ENCODE results near the gene CLEC18C. TPM values are rescaled to one million over a fixed set of nuclear protein-coding genes. Genes with fewer than 3 reads are reported as not detected.
"Not testable (repeated sequence)": the region's sequence is repeated elsewhere in the genome, so short reads cannot be mapped to it uniquely, and the experiment has no call there.

Gene CLEC18C
- total RNA-seq, 1 experiment from 2014 or later, result 0.59 TPM

DNA sequence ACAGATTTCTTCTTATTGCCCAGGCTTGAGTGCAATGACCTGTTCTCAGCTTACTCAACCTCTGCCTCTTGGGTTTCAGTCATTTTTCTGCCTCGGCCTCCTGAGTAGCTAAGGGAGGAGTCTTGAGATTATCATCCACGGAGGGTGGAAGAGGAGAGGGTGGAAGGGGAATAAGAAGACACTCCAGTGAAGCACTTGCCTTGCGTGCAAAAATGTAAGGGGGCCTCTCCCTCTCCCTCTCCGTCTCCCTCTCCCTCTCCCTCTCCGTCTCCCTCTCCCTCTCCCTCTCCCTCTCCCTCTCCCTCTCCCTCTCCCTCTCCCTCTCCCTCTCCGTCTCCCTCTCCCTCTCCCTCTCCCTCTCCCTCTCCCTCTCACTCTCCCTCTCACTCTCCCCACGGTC lies 29.9 kb downstream of the CLEC18C start:
- H2AFZ ChIP-seq (ENCODE audit: low read depth, low read length, poor library complexity, severe bottlenecking); H3K36me3 ChIP-seq (ENCODE audit: control insufficient read depth in 1 of 2, insufficient read depth in 2 of 2, low read length in 2 of 2); ATAC-seq; H3K9me2 ChIP-seq (ENCODE audit: insufficient read depth); H3K4me1 ChIP-seq (ENCODE audit: control insufficient read depth in 1 of 2, insufficient read depth in 2 of 2, low read length in 2 of 2); intact Hi-C loops (cut with micrococcal nuclease); H4K20me1 ChIP-seq (ENCODE audit: insufficient read depth); H3K4me2 ChIP-seq (ENCODE audit: low read length); H3K4me3 ChIP-seq (replicated peaks in 1 of 2; ENCODE audit: low read depth in 1 of 2, low read length in 2 of 2); DNase-seq (ENCODE audit: low read depth, low spot score); H3K27me3 ChIP-seq (ENCODE audit: insufficient read depth, low read length); BruUV-seq (replicated peaks); H3K79me2 ChIP-seq (ENCODE audit: insufficient read depth, low read length); CTCF ChIA-PET; H3K9me3 ChIP-seq (ENCODE audit: control insufficient read depth in 1 of 2, insufficient read depth in 1 of 2, low read depth in 1 of 2, low read length in 2 of 2); POLR2A ChIA-PET; H3K9ac ChIP-seq (ENCODE audit: low read length); RAD21 ChIA-PET (ENCODE audit: low non-redundant PET in 1 of 2, low total read pairs in 2 of 2, uncharacterized antibody in 2 of 2, unreplicated experiment in 2 of 2); H3K27ac ChIP-seq (ENCODE audit: low read depth, low read length): not testable (repeated sequence)

DNA sequence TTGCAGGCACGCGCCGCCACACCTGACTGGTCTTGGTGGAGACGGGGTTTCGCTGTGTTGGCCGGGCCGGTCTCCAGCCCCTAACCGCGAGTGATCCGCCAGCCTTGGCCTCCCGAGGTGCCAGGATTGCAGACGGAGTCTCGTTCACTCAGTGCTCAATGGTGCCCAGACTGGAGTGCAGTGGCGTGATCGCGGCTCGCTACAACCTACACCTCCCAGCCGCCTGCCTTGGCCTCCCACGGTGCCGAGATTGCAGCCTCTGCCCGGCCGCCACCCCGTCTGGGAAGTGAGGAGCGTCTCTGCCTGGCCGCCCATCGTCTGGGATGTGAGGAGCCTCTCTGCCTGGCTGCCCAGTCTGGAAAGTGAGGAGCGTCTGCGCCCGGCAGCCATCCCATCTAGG lies 30.4 kb downstream of the CLEC18C start:
- DNase-seq (ENCODE audit: low read depth, low spot score); H3K36me3 ChIP-seq (ENCODE audit: control insufficient read depth in 1 of 2, insufficient read depth in 2 of 2, low read length in 2 of 2); H3K27ac ChIP-seq (ENCODE audit: low read depth, low read length); BruUV-seq (replicated peaks); CTCF ChIA-PET; H3K4me3 ChIP-seq (replicated peaks in 1 of 2; ENCODE audit: low read depth in 1 of 2, low read length in 2 of 2); H3K9me2 ChIP-seq (ENCODE audit: insufficient read depth); H4K20me1 ChIP-seq (ENCODE audit: insufficient read depth); H3K79me2 ChIP-seq (ENCODE audit: insufficient read depth, low read length); ATAC-seq; H3K9me3 ChIP-seq (ENCODE audit: control insufficient read depth in 1 of 2, insufficient read depth in 1 of 2, low read depth in 1 of 2, low read length in 2 of 2); H3K4me2 ChIP-seq (ENCODE audit: low read length); H3K4me1 ChIP-seq (ENCODE audit: control insufficient read depth in 1 of 2, insufficient read depth in 2 of 2, low read length in 2 of 2); H3K9ac ChIP-seq (ENCODE audit: low read length); POLR2A ChIA-PET; H3K27me3 ChIP-seq (ENCODE audit: insufficient read depth, low read length); intact Hi-C loops (cut with micrococcal nuclease); RAD21 ChIA-PET (ENCODE audit: low non-redundant PET in 1 of 2, low total read pairs in 2 of 2, uncharacterized antibody in 2 of 2, unreplicated experiment in 2 of 2); H2AFZ ChIP-seq (ENCODE audit: low read depth, low read length, poor library complexity, severe bottlenecking): not testable (repeated sequence)

DNA sequence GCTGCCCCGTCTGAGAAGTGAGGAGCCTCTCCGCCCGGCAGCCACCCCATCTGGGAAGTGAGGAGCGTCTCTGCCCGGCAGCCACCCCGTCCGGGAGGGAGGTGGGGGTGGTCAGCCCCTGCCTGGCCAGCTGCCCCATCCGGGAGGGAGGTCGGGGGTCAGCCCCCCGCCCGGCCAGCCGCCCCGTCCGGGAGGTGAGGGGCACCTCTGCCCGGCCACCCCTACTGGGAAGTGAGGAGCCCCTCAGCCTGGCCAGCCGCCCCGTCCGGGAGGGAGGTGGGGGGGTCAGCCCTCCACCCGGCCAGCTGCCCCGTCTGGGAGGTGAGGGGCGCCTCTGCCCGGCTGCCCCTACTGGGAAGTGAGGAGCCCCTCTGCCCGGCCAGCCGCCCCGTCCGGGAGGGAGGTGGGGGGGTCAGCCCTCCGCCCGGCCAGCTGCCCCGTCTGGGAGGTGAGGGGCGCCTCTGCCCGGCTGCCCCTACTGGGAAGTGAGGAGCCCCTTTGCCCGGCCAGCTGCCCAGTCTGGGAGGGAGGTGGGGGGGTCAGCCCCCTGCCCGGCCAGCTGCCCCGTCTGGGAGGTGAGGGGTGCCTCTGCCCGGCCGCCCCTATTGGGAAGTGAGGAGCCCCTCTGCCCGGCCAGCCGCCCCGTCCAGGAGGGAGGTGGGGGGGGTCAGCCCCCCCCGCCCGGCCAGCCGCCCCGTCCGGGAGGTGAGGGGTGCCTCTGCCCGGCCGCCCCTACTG lies 31.2 kb downstream of the CLEC18C start:
- ATAC-seq; H3K9me2 ChIP-seq (ENCODE audit: insufficient read depth); DNase-seq (ENCODE audit: low read depth, low spot score); H3K27me3 ChIP-seq (ENCODE audit: insufficient read depth, low read length); H4K20me1 ChIP-seq (ENCODE audit: insufficient read depth); intact Hi-C loops (cut with micrococcal nuclease); H3K4me3 ChIP-seq (replicated peaks in 1 of 2; ENCODE audit: low read depth in 1 of 2, low read length in 2 of 2); POLR2A ChIA-PET; CTCF ChIA-PET; H3K4me1 ChIP-seq (ENCODE audit: control insufficient read depth in 1 of 2, insufficient read depth in 2 of 2, low read length in 2 of 2); H2AFZ ChIP-seq (ENCODE audit: low read depth, low read length, poor library complexity, severe bottlenecking); H3K27ac ChIP-seq (ENCODE audit: low read depth, low read length); BruUV-seq (replicated peaks); H3K9me3 ChIP-seq (ENCODE audit: control insufficient read depth in 1 of 2, insufficient read depth in 1 of 2, low read depth in 1 of 2, low read length in 2 of 2); H3K9ac ChIP-seq (ENCODE audit: low read length); H3K4me2 ChIP-seq (ENCODE audit: low read length); H3K79me2 ChIP-seq (ENCODE audit: insufficient read depth, low read length); H3K36me3 ChIP-seq (ENCODE audit: control insufficient read depth in 1 of 2, insufficient read depth in 2 of 2, low read length in 2 of 2); RAD21 ChIA-PET (ENCODE audit: low non-redundant PET in 1 of 2, low total read pairs in 2 of 2, uncharacterized antibody in 2 of 2, unreplicated experiment in 2 of 2): not testable (repeated sequence)

DNA sequence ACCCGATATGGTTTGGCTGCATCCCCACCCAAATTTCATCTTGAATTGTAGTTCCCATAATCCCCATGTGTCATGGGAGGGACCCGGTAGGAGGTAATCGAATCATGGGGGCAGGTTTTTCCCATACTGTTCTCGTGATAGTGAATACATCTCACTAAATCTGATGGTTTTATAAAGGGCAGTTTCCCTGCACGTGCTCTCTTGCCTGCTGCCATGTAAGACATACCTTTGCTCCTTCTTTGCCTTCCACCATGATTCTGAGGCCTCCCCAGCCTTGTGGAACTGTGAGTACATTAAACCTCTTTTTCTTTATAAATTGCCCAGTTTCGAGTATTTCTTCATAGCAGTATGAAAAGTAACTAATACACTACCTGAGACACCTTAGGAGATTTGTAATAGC lies 32.8 kb downstream of the CLEC18C start:
- H3K4me1 ChIP-seq (ENCODE audit: control insufficient read depth in 1 of 2, insufficient read depth in 2 of 2, low read length in 2 of 2); H3K36me3 ChIP-seq (ENCODE audit: control insufficient read depth in 1 of 2, insufficient read depth in 2 of 2, low read length in 2 of 2); BruUV-seq (replicated peaks); H3K27me3 ChIP-seq (ENCODE audit: insufficient read depth, low read length); H3K9me3 ChIP-seq (ENCODE audit: control insufficient read depth in 1 of 2, insufficient read depth in 1 of 2, low read depth in 1 of 2, low read length in 2 of 2); ATAC-seq; intact Hi-C loops (cut with micrococcal nuclease); DNase-seq (ENCODE audit: low read depth, low spot score); H3K27ac ChIP-seq (ENCODE audit: low read depth, low read length); H3K79me2 ChIP-seq (ENCODE audit: insufficient read depth, low read length); H3K9ac ChIP-seq (ENCODE audit: low read length); H3K9me2 ChIP-seq (ENCODE audit: insufficient read depth); POLR2A ChIA-PET; RAD21 ChIA-PET (ENCODE audit: low non-redundant PET in 1 of 2, low total read pairs in 2 of 2, uncharacterized antibody in 2 of 2, unreplicated experiment in 2 of 2); H3K4me2 ChIP-seq (ENCODE audit: low read length); H4K20me1 ChIP-seq (ENCODE audit: insufficient read depth); H3K4me3 ChIP-seq (replicated peaks in 1 of 2; ENCODE audit: low read depth in 1 of 2, low read length in 2 of 2); H2AFZ ChIP-seq (ENCODE audit: low read depth, low read length, poor library complexity, severe bottlenecking); CTCF ChIA-PET: not testable (repeated sequence)
